HG02970 (cell line): Measurements from ENCODE around the gene ARMC2.

Experiments
- ATAC-seq: cut with Tn5 transposase; IDR thresholded peaks from one replicate; pipeline ENCODE4 v1.9.1; 2021; ENCODE audit warnings: mild to moderate bottlenecking, moderate library complexity, moderate number of reproducible peaks; ENCODE audit not compliant: unreplicated experiment, low FRiP score

Gene ARMC2

GRCh38 chr6:108946695-108947094 lies 98.5 kb downstream of the ARMC2 start:
- no peak for ATAC-seq

- ATAC-seq = no peak
Observed at GRCh38 chr6:108947114-108947854, 99.1 kb downstream of the ARMC2 start.

GRCh38 chr6:108948181-108948661 lies 100.0 kb downstream of the ARMC2 start:
- no peak for ATAC-seq

GRCh38 chr6:108951351-108951953 lies 103.2 kb downstream of the ARMC2 start:
- ATAC-seq = no peak

- no peak for ATAC-seq
Observed at GRCh38 chr6:108952776-108953486, 104.7 kb downstream of the ARMC2 start.

GRCh38 chr6:108953681-108954080 lies 105.5 kb downstream of the ARMC2 start:
- no peak for ATAC-seq

- no peak for ATAC-seq
Observed at GRCh38 chr6:108955329-108955949, 107.2 kb downstream of the ARMC2 start.

- ATAC-seq = no peak
Observed at GRCh38 chr6:108957221-108957620, 109.0 kb downstream of the ARMC2 start.

GRCh38 chr6:108958900-108959770 lies 110.9 kb downstream of the ARMC2 start:
- no peak for ATAC-seq

GRCh38 chr6:108959972-108960582 lies 111.9 kb downstream of the ARMC2 start:
- no peak for ATAC-seq

- no peak for ATAC-seq
Observed at GRCh38 chr6:108960601-108961000, 112.4 kb downstream of the ARMC2 start.

- no peak for ATAC-seq
Observed at GRCh38 chr6:108961077-108961476, 112.9 kb downstream of the ARMC2 start.

- ATAC-seq = no peak
Observed at GRCh38 chr6:108961985-108962384, 113.8 kb downstream of the ARMC2 start.

GRCh38 chr6:108966251-108966650 lies 118.0 kb downstream of the ARMC2 start:
- ATAC-seq = no peak

- ATAC-seq = no peak
Observed at GRCh38 chr6:108966855-108967755, 118.9 kb downstream of the ARMC2 start.

- ATAC-seq = no peak
Observed at GRCh38 chr6:108968325-108969316, 120.4 kb downstream of the ARMC2 start.

GRCh38 chr6:108969776-108970175 lies 121.6 kb downstream of the ARMC2 start:
- no peak for ATAC-seq
